Measurements from ENCODE around the gene PICK1.

The PICK1 gene

GRCh38 chr22:38056969-38057891 is at the start of gene PICK1:
TSS of gene PICK1 (plus strand) at chr22:38057404. CDS start at chr22:38057810, 406 bp downstream.
- POLR2A ChIA-PET = interaction anchor here (0.5 to 1.1 kb wide), 7 partner anchors 11 to 624 kb away, joined by 3 to 4 read pairs (median 3); partner anchors contain the start of genes DMC1 and TOMM22
- TF ChIP-seq ZNF792 (tag by site-specific recombination; IDR thresholded peaks at IDR 0.05) (no peak), ZNF366 (tag by site-specific recombination; conservative IDR thresholded peaks at IDR 0.05) (no peak), ZNF837 (tag by site-specific recombination; IDR thresholded peaks at IDR 0.05) (no peak), ZNF239 (tag by site-specific recombination; IDR thresholded peaks at IDR 0.05) (no peak), OSR2 (tag by site-specific recombination; IDR thresholded peaks at IDR 0.05) (0 out of 2 replicates have a peak, but pooled peaks have one; percentile 39), ZNF138 (tag by site-specific recombination; IDR thresholded peaks at IDR 0.05; ENCODE audit: borderline replicate concordance) (no peak), ZNF629 (tag by site-specific recombination; IDR thresholded peaks at IDR 0.05) (peak; percentile 92), ZNF211 (tag by site-specific recombination; IDR thresholded peaks at IDR 0.05; ENCODE audit: low read depth) (no peak), ZNF768 (tag by site-specific recombination; IDR thresholded peaks at IDR 0.05) (no peak), ZEB2 (tag by site-specific recombination; IDR thresholded peaks at IDR 0.05) (peak; percentile 99), ZNF701 (tag by site-specific recombination; IDR thresholded peaks at IDR 0.05) (no peak), ZBTB7A (tag by site-specific recombination; IDR thresholded peaks at IDR 0.05; ENCODE audit: low read depth) (no peak), ZNF350 (tag by site-specific recombination; IDR thresholded peaks at IDR 0.05) (no peak), ZNF175 (tag by site-specific recombination; IDR thresholded peaks at IDR 0.05) (no peak), KLF7 (tag by site-specific recombination; IDR thresholded peaks at IDR 0.05; ENCODE audit: borderline replicate concordance) (peak; percentile 59; the same call in 1 of the 2 replicates), BCL6B (tag by site-specific recombination; IDR thresholded peaks at IDR 0.05) (no peak), SP2 (tag by site-specific recombination; IDR thresholded peaks at IDR 0.05) (peak; percentile 94), ZNF146 (tag by site-specific recombination; IDR thresholded peaks at IDR 0.05) (no peak), ZNF521 (tag by site-specific recombination; IDR thresholded peaks at IDR 0.05) (no peak), ZNF394 (tag by site-specific recombination; IDR thresholded peaks at IDR 0.05; ENCODE audit: borderline replicate concordance) (no peak; the same call in 1 of the 2 replicates), ZNF654 (tag by site-specific recombination; IDR thresholded peaks at IDR 0.05; ENCODE audit: low read depth) (no peak), ZNF658 (tag by site-specific recombination; IDR thresholded peaks at IDR 0.05) (no peak), ZNF133 (tag by site-specific recombination; IDR thresholded peaks at IDR 0.05) (no peak)
- TF ChIP-seq, protein P1, sequence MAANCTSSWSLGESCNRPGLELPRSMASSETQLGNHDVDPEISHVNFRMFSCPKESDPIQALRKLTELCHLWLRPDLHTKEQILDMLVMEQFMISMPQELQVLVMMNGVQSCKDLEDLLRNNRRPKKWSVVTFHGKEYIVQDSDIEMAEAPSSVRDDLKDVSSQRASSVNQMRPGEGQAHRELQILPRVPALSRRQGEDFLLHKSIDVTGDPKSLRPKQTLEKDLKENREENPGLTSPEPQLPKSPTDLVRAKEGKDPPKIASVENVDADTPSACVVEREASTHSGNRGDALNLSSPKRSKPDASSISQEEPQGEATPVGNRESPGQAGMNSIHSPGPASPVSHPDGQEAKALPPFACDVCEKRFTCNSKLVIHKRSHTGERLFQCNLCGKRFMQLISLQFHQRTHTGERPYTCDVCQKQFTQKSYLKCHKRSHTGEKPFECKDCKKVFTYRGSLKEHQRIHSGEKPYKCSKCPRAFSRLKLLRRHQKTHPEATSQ (tag by site-specific recombination; IDR thresholded peaks at IDR 0.05) = no peak
- TF ChIP-seq, protein P2, sequence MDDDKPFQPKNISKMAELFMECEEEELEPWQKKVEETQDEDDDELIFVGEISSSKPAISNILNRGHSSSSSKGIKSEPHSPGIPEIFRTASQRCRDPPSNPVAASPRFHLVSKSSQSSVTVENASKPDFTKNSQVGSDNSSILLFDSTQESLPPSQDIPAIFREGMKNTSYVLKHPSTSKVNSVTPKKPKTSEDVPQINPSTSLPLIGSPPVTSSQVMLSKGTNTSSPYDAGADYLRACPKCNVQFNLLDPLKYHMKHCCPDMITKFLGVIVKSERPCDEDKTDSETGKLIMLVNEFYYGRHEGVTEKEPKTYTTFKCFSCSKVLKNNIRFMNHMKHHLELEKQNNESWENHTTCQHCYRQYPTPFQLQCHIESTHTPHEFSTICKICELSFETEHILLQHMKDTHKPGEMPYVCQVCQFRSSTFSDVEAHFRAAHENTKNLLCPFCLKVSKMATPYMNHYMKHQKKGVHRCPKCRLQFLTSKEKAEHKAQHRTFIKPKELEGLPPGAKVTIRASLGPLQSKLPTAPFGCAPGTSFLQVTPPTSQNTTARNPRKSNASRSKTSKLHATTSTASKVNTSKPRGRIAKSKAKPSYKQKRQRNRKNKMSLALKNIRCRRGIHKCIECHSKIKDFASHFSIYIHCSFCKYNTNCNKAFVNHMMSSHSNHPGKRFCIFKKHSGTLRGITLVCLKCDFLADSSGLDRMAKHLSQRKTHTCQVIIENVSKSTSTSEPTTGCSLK (tag by site-specific recombination; IDR thresholded peaks at IDR 0.05) = no peak
- TF ChIP-seq, protein P3, sequence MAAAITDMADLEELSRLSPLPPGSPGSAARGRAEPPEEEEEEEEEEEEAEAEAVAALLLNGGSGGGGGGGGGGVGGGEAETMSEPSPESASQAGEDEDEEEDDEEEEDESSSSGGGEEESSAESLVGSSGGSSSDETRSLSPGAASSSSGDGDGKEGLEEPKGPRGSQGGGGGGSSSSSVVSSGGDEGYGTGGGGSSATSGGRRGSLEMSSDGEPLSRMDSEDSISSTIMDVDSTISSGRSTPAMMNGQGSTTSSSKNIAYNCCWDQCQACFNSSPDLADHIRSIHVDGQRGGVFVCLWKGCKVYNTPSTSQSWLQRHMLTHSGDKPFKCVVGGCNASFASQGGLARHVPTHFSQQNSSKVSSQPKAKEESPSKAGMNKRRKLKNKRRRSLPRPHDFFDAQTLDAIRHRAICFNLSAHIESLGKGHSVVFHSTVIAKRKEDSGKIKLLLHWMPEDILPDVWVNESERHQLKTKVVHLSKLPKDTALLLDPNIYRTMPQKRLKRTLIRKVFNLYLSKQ (tag by site-specific recombination; IDR thresholded peaks at IDR 0.05; ENCODE audit: borderline replicate concordance) = no peak
- TF ChIP-seq, protein P4, sequence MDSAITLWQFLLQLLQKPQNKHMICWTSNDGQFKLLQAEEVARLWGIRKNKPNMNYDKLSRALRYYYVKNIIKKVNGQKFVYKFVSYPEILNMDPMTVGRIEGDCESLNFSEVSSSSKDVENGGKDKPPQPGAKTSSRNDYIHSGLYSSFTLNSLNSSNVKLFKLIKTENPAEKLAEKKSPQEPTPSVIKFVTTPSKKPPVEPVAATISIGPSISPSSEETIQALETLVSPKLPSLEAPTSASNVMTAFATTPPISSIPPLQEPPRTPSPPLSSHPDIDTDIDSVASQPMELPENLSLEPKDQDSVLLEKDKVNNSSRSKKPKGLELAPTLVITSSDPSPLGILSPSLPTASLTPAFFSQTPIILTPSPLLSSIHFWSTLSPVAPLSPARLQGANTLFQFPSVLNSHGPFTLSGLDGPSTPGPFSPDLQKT (IDR thresholded peaks at IDR 0.05; ENCODE audit: borderline replicate concordance, low read depth, low read length) = peak; percentile 14; the same call in 1 of the 2 replicates
- TF ChIP-seq, protein P5, sequence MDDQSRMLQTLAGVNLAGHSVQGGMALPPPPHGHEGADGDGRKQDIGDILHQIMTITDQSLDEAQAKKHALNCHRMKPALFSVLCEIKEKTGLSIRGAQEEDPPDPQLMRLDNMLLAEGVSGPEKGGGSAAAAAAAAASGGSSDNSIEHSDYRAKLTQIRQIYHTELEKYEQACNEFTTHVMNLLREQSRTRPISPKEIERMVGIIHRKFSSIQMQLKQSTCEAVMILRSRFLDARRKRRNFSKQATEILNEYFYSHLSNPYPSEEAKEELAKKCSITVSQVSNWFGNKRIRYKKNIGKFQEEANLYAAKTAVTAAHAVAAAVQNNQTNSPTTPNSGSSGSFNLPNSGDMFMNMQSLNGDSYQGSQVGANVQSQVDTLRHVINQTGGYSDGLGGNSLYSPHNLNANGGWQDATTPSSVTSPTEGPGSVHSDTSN (CRISPR knock-in tag; IDR thresholded peaks at IDR 0.05) = peak; percentile 4; the same call in 1 of the 2 replicates

More at GRCh38 chr22:38056969-38057891, at the start of gene PICK1:
- CTCF ChIA-PET = interaction anchor here (0.6 to 1.9 kb wide), 6 partner anchors 12 to 1286 kb away, joined by 3 to 11 read pairs (median 4); no protein-coding TSS in a partner anchor
- Histone ChIP-seq H3K9me3 (ENCODE audit: control insufficient read depth, insufficient read depth, low read depth, low read length) (no peaks in the 10 kb centered on the region), H3K4me3 (ENCODE audit: low read depth, low read length) (peak within 1 kb of the TSS; percentile 57), H3K36me3 (ENCODE audit: control insufficient read depth in 2 of 2, insufficient read depth in 1 of 2, low read length in 2 of 2) (peaks cover 27 to 33% of the 10 kb centered on the region in 2 experiments), H3K27ac (ENCODE audit: extremely low read depth, low read depth, low read length) (peak within 1 kb of the TSS; percentile 85), H3K4me1 (ENCODE audit: control insufficient read depth, insufficient read depth, low read length) (peaks cover 5% of the 10 kb centered on the region)
